HG02884 (cell line): ENCODE results near the gene VEZT.

Source experiments
- ATAC-seq: cut with Tn5 transposase; IDR thresholded peaks from one replicate; pipeline ENCODE4 v1.9.1; 2021; ENCODE audit warnings: mild to moderate bottlenecking, moderate library complexity; ENCODE audit not compliant: unreplicated experiment

Gene VEZT

GRCh38 chr12:95200128-95200894, 17.3 kb upstream of the VEZT start:
- ATAC-seq = no peak

DNA sequence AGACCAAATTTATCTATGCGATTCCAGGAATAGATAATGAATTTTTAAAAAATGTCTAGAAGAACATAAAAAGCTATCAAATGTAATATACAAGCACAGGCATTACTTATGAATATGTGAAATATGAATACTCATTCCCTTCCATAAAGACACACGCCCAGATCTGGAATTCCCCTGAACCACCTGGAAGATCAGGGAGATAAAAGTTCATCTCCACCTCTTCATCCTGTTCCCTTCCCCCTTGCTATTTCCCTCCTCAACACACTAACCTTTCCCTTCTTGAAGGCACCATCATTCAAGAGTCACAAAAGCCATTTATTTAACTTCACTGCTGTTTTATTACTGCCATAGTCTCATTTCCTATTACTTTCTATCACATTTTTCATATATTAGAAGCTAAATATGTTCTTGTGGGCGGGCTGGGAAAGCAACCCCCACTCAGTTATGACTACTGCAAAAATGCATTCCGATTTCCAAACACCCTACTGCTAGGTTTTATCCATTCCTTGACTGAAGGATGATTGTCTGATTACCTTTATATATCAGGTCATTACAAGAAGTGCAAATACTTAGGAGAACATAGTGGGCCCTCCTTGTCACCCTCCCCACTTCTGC, 16.4 kb upstream of the VEZT start:
- ATAC-seq = no peak

DNA sequence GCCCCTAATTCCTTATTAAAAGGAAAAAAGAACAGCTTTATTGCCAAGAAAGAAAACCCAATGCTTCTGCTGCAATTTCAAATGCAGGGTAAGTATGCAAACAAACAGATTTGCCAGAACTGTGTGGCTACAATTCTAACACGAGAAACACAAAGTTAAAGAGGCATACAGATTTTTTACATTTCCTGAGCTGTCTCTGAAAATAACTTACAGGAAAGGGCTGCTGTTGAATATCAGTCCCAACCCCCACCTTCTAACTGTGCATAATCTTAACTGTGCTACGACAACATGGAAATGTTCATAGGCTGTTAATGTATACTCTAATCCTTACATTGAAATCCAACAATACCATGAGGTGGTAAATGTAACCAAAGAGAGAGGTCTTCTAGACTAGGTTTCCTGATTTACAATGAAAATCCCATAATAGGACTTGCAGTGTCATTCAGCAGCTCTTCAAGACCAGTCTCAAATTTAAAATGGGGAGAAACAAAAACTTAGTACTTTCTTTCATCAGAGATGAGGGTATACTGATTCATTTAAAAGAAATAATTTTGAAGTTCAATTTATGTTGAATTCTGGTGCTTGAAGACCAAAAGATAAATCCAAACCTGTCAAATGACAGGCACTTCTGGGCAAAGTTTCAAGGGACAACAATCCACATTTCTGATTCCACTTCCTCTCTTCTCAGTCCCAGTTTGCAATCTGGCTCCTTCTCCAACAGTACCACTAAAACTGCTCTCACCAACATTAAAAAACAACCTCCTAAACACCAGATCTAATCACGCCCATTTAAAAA, 14.7 kb upstream of the VEZT start:
- no peak for ATAC-seq

- no peak for ATAC-seq
These were observed 14.0 kb upstream of the VEZT start for GRCh38 chr12:95203487-95204030.

GRCh38 chr12:95204141-95204866, 13.3 kb upstream of the VEZT start:
- ATAC-seq = no peak

GRCh38 chr12:95205016-95205624, 12.5 kb upstream of the VEZT start:
- ATAC-seq = no peak

GRCh38 chr12:95205685-95206084, 11.9 kb upstream of the VEZT start:
- ATAC-seq = no peak

- ATAC-seq = no peak
These were observed 10.7 kb upstream of the VEZT start for GRCh38 chr12:95206916-95207315.

GRCh38 chr12:95207407-95207806, 10.2 kb upstream of the VEZT start:
- no peak for ATAC-seq

GRCh38 chr12:95208678-95209077, 8.9 kb upstream of the VEZT start:
- no peak for ATAC-seq

- no peak for ATAC-seq
These were observed 5.0 kb upstream of the VEZT start for GRCh38 chr12:95212586-95212985.

GRCh38 chr12:95213119-95213518, 4.5 kb upstream of the VEZT start:
- ATAC-seq = no peak

GRCh38 chr12:95213928-95214327, 3.7 kb upstream of the VEZT start:
- ATAC-seq = no peak

GRCh38 chr12:95214466-95214865, 3.1 kb upstream of the VEZT start:
- ATAC-seq = no peak

DNA sequence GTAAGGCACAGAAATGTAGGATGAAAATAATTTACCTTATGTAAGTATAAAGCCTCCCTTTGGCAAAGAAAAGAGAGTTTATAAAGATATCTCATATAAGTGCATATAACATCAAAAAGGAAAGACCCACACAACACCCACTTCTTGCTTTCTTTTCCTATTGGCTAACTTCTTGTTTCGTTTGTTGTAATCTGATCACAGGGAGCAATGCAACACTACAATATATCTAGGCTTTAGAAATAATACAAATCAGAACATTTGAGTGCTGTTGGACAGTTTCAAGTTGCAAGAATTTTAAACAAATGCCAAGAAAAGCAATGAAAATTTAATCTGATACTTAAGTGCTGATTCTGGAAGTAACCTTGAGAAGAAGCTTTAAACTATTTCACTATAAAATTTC, 1.7 kb upstream of the VEZT start:
- no peak for ATAC-seq

DNA sequence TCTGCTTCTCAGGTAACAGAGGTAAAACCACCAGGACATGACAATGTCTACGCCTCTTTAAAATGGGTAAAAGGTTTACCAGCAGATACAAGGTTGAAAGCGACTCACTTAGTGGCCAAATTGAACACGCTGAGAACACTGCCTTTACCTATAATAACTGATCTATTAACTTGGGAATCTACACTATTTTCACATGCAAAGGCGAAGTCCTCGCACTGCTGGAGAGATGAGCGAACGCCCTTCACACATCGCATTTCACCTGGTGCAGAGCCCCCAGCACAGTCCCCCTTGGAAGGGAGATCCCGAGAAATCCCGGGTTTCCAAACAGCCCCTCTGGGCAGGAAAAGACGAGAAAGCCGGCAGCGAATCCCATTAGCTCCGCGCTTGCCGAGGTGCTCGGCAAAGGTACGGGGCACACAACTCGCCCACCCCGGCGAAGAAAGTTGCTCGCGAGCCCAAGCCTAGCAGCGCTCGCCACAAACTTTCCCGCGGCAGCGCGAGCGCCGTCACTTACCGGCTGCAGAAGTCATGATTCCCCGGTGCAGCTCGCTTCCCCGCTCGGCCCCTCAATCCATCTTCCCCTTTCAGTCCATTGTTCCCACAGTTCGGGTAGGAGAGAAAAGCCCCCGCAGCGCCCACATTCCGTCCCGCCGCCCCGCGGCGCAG, 763 bp upstream of the VEZT start:
- ATAC-seq = peak; percentile 17

DNA sequence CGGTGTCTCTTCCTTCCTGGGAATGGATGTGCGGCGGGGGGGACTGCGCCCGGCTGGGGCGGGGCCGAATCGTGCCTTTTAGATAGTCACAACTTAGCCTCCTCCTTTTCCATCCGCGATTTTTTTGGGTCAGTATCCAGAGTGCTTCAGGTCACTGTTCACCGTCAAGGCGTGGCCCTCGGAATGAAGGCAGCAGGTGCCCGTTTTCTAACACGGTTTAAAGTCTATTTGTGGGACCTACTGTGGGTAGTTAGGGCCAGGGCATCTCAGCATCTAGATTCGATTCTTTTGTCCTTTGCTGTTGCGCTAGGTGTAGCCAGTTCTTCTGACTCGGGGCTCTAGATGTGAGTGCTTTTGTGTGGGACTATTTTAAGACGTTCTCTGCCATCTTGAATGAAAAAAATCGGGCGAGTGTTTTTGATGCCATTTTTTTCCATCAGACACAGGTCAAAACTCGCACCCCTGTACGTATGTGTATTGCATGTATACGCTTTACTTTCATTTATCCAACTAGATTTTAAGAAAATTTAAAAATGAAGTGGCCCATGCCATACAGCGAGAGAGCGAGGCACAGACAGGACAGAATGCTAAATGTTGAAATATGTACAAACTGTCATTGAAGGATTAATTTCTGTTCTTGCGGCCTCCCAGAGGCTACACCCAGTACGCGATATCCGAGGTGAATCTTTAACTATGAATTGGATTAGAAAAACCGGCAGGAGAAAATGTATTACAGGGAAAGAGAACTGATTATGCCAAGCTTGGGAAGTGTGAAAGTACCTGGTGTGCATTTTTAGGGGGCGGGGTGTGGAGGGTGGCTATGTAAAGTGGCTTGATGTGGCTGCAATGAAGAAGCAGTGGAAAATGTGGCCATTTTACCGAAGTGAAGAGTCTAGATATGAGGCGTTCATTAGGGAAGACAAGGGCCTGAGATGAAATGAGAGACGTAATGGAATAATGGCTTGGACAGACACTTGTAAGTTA, 835 bp downstream of the VEZT start:
- no peak for ATAC-seq

GRCh38 chr12:95220190-95220589, 2.6 kb downstream of the VEZT start:
- ATAC-seq = no peak

GRCh38 chr12:95220726-95221125, 3.1 kb downstream of the VEZT start:
- no peak for ATAC-seq
